GM23338 (cell line): ENCODE data around the gene KCTD19. TPM values are rescaled to one million over a fixed set of nuclear protein-coding genes. Genes with fewer than 3 reads are reported as not detected.

Experiments used
- ATAC-seq: fragments of 200-7000 bp; cut with Tn5 transposase; 3 replicates; pipeline ENCODE4 v1.9.1; 2020
- DNase-seq: peaks from one replicate; pipeline ENCODE4 v3.0.0-alpha.2; 2015; ENCODE audit warnings: low spot score
- H2AFZ ChIP-seq: fragments of 200-600 bp; sonication (generic); 2 replicates; pipeline ENCODE4 v1.8.0; 2016; ENCODE audit warnings: antibody characterized with exemption, mild to moderate bottlenecking, moderate library complexity
- H3F3A ChIP-seq: fragments of 200-600 bp; sonication (generic); replicated peaks from 2 replicates; pipeline ENCODE4 v1.8.0; 2017; ENCODE audit warnings: antibody characterized with exemption, mixed run types, low read depth
- H3K27ac ChIP-seq: fragments of 200-600 bp; sonication (generic); 2 replicates; pipeline ENCODE4 v1.6.1; 2016; ENCODE audit warnings: low read depth
- H3K27me3 ChIP-seq: fragments of 200-600 bp; sonication (generic); 2 replicates; pipeline ENCODE4 v1.8.0; 2016; ENCODE audit warnings: mild to moderate bottlenecking, mixed run types, moderate library complexity; ENCODE audit not compliant: insufficient read depth
- H3K36me3 ChIP-seq: fragments of 200-600 bp; sonication (generic); 2 replicates; pipeline ENCODE4 v1.8.0; 2016; ENCODE audit warnings: mild to moderate bottlenecking; ENCODE audit not compliant: insufficient read depth
- H3K4me1 ChIP-seq: fragments of 200-600 bp; sonication (generic); 2 replicates; pipeline ENCODE4 v1.8.0; 2016; ENCODE audit warnings: mild to moderate bottlenecking, moderate library complexity; ENCODE audit not compliant: insufficient read depth
- H3K4me2 ChIP-seq: fragments of 200-600 bp; sonication (generic); 2 replicates; pipeline ENCODE4 v1.7.1; 2017; ENCODE audit warnings: mixed run types
- H3K4me3 ChIP-seq: fragments of 200-600 bp; sonication (generic); 2 replicates; pipeline ENCODE4 v1.6.1; 2016; ENCODE audit warnings: mixed run types
- H3K79me2 ChIP-seq: fragments of 200-600 bp; sonication (generic); replicated peaks from 2 replicates; pipeline ENCODE4 v1.8.0; 2017; ENCODE audit warnings: mild to moderate bottlenecking; ENCODE audit not compliant: insufficient read depth
- H3K9me2 ChIP-seq: fragments of 200-600 bp; sonication (generic); 2 replicates; pipeline ENCODE4 v1.8.0; 2017; ENCODE audit not compliant: insufficient read depth
- H4K20me1 ChIP-seq: fragments of 200-600 bp; sonication (generic); replicated peaks from 2 replicates; pipeline ENCODE4 v1.8.0; 2017; ENCODE audit warnings: mild to moderate bottlenecking; ENCODE audit not compliant: insufficient read depth
- H3K27ac Mint-ChIP-seq: 2 replicates; pipeline ENCODE4 v1.8.0; 2020; ENCODE audit warnings: inconsistent platforms, mild to moderate bottlenecking, moderate library complexity, mixed read lengths
- H3K27me3 Mint-ChIP-seq: 3 replicates; pipeline ENCODE4 v1.8.0; 2022; ENCODE audit warnings: low read depth, mild to moderate bottlenecking, moderate library complexity, mixed read lengths, inconsistent platforms; ENCODE audit not compliant: insufficient read depth, poor library complexity
- H3K36me3 Mint-ChIP-seq: 3 replicates; pipeline ENCODE4 v1.8.0; 2021; ENCODE audit warnings: low read depth, mild to moderate bottlenecking, inconsistent platforms, moderate library complexity, mixed read lengths
- H3K4me1 Mint-ChIP-seq: 3 replicates; pipeline ENCODE4 v1.8.0; 2020; ENCODE audit warnings: mild to moderate bottlenecking, inconsistent platforms, mixed read lengths
- H3K4me3 Mint-ChIP-seq: 3 replicates; pipeline ENCODE4 v1.8.0; 2021; ENCODE audit warnings: moderate library complexity, mild to moderate bottlenecking, inconsistent platforms, mixed read lengths
- H3K9me3 Mint-ChIP-seq: 3 replicates; pipeline ENCODE4 v1.8.0; 2020; ENCODE audit warnings: moderate library complexity, mild to moderate bottlenecking, inconsistent platforms, mixed read lengths
- CREB1 ChIP-seq: fragments of 250-450 bp; sonication (Bioruptor Pico); IDR thresholded peaks from 2 replicates; pipeline ENCODE4 v1.5.0; 2020; ENCODE audit warnings: low read depth, mild to moderate bottlenecking, moderate library complexity
- CTCF ChIP-seq, 2 experiments: fragments of 200-600 bp in 1 of 2; sonication (generic) in 1 of 2; conservative IDR thresholded peaks; 2 replicates each; pipeline versions ENCODE4 v1.5.1 to v1.6.1; 2016 to 2017; ENCODE audit warnings: antibody characterized with exemption in 2 of 2, low read depth in 2 of 2, mild to moderate bottlenecking in 2 of 2, moderate library complexity in 1 of 2
- ETS1 ChIP-seq: IDR thresholded peaks from 2 replicates; pipeline ENCODE4 v1.6.1; 2016; ENCODE audit warnings: antibody characterized with exemption
- EZH2 ChIP-seq: fragments of 200-600 bp; sonication (generic); IDR thresholded peaks from one replicate; pipeline ENCODE4 v1.8.0; 2017; ENCODE audit warnings: antibody characterized with exemption, mild to moderate bottlenecking, low read depth; ENCODE audit not compliant: unreplicated experiment
- EZH2phosphoT487 ChIP-seq: fragments of 200-600 bp; sonication (generic); IDR thresholded peaks from one replicate; pipeline ENCODE4 v1.8.1; 2018; ENCODE audit warnings: antibody characterized with exemption; ENCODE audit not compliant: unreplicated experiment
- JUNB ChIP-seq: IDR thresholded peaks from one replicate; pipeline ENCODE4 v1.6.1; 2016; ENCODE audit warnings: antibody characterized with exemption; ENCODE audit not compliant: unreplicated experiment
- NANOG ChIP-seq: IDR thresholded peaks from 2 replicates; pipeline ENCODE4 v1.6.1; 2016; ENCODE audit warnings: antibody characterized with exemption, borderline replicate concordance
- POLR2AphosphoS5 ChIP-seq: IDR thresholded peaks from 2 replicates; pipeline ENCODE4 v1.6.1; 2016; ENCODE audit warnings: antibody characterized with exemption, low read depth
- STAT1 ChIP-seq: IDR thresholded peaks from one replicate; pipeline ENCODE4 v1.6.1; 2016; ENCODE audit warnings: antibody characterized with exemption; ENCODE audit not compliant: unreplicated experiment
- ZNF114 ChIP-seq: fragments of 250-450 bp; sonication (Bioruptor Pico); IDR thresholded peaks from 2 replicates; pipeline ENCODE4 v1.5.0; 2020; ENCODE audit warnings: mild to moderate bottlenecking, moderate library complexity
- ZNF331 ChIP-seq: fragments of 250-450 bp; sonication (Bioruptor Pico); IDR thresholded peaks from 2 replicates; pipeline ENCODE4 v1.5.0; 2020; ENCODE audit warnings: low read depth, mild to moderate bottlenecking, moderate library complexity
- ZNF462 ChIP-seq: fragments of 250-450 bp; sonication (Bioruptor Pico); IDR thresholded peaks from 2 replicates; pipeline ENCODE4 v1.5.0; 2020; ENCODE audit warnings: mild to moderate bottlenecking, moderate library complexity
- polyA plus RNA-seq: library from polyadenylated mRNA; unstranded; fragments of >200 nt; fragmentation: Nextera tagmentation; extraction: Ambion mirVana; gene quantifications from 2 replicates; pipeline ENCODE4 v1.2.1, GENCODE V29; 2016
- total RNA-seq: library from RNA; depleted of rRNA; stranded (reverse); fragments of >200 nt; shearing (Covaris generic); gene quantifications from 2 replicates; pipeline ENCODE4 v1.2.3, GENCODE V29; 2014

Gene KCTD19
- total and polyA plus RNA-seq, 2 experiments from 2014 or later, result 0.31 to 0.65 TPM

GRCh38 chr16:67241008-67241900, 85.3 kb downstream of the KCTD19 start:
- DNase-seq (peak; percentile 36), ATAC-seq (peak; percentile 7)
- no peaks in the 10 kb centered on the region for H3K9me2 ChIP-seq
- peak overlapping the region; percentile 72; the same call in 1 of the 2 replicates for H3K27ac ChIP-seq
- Mint-ChIP-seq H3K9me3 (no peaks in the 10 kb centered on the region; the same call in 2 of the 3 replicates), H3K4me3 (peak overlapping the region; percentile 4; the same call in 2 of the 3 replicates), H3K4me1 (peaks cover 47% of the 10 kb centered on the region), H3K27me3 (peaks cover 14% of the 10 kb centered on the region), H3K27ac (peak overlapping the region; percentile 97), H3K36me3 (peaks cover 35% of the 10 kb centered on the region)
- no peak overlapping the region for H2AFZ ChIP-seq
- H3K27me3 ChIP-seq, result no peaks in the 10 kb centered on the region
- no peak overlapping the region for H3K4me3 ChIP-seq
- peak overlapping the region; percentile 62 for H3K4me2 ChIP-seq
- peaks cover 22% of the 10 kb centered on the region for H3K4me1 ChIP-seq
- H3K36me3 ChIP-seq, result no peaks in the 10 kb centered on the region
- no peaks in the 10 kb centered on the region; the same call in 1 of the 2 replicates for H4K20me1 ChIP-seq
- peaks cover 18% of the 10 kb centered on the region; the same call in 1 of the 2 replicates for H3F3A ChIP-seq
- H3K79me2 ChIP-seq, result peaks cover 36% of the 10 kb centered on the region
- no peak for TF ChIP-seq POLR2AphosphoS5

- H3K27ac ChIP-seq, result no peak overlapping the region
- Mint-ChIP-seq H3K4me3 (no peak overlapping the region), H3K4me1 (peaks cover 48% of the 10 kb centered on the region), H3K36me3 (peaks cover 39% of the 10 kb centered on the region), H3K27ac (peak overlapping the region; percentile 57), H3K9me3 (no peaks in the 10 kb centered on the region; the same call in 2 of the 3 replicates), H3K27me3 (peaks cover 11% of the 10 kb centered on the region)
- no peaks in the 10 kb centered on the region for H3K9me2 ChIP-seq
- H4K20me1 ChIP-seq, result no peaks in the 10 kb centered on the region; the same call in 1 of the 2 replicates
- H3K79me2 ChIP-seq, result peaks cover 34% of the 10 kb centered on the region
- peaks cover 18% of the 10 kb centered on the region for H3K4me1 ChIP-seq
- H2AFZ ChIP-seq, result no peak overlapping the region
- H3K4me2 ChIP-seq, result no peak overlapping the region
- DNase-seq, result no peak
- ATAC-seq, result no peak
- no peak overlapping the region for H3K4me3 ChIP-seq
- H3F3A ChIP-seq, result peaks cover 13% of the 10 kb centered on the region; the same call in 1 of the 2 replicates
- no peaks in the 10 kb centered on the region for H3K27me3 ChIP-seq
- peaks cover 5% of the 10 kb centered on the region; the same call in 1 of the 2 replicates for H3K36me3 ChIP-seq
- TF ChIP-seq NANOG (no peak), ZNF114 (no peak), CTCF (conservative IDR thresholded peaks at IDR 0.05; ENCODE audit: low read depth in 2 of 2) (no peak), ZNF331 (CRISPR knock-in tag) (no peak), ETS1 (no peak), EZH2 (no peak), POLR2AphosphoS5 (no peak), JUNB (no peak), ZNF462 (CRISPR knock-in tag) (no peak), STAT1 (no peak), CREB1 (CRISPR knock-in tag) (no peak), EZH2phosphoT487 (no peak)
Observed at GRCh38 chr16:67240506-67240905, 86.0 kb downstream of the KCTD19 start.
